Liver (tissue), 3 donors: ENCODE results near the gene CANX.
"Not testable (repeated sequence)": the region's sequence is repeated elsewhere in the genome, so short reads cannot be mapped to it uniquely, and the experiment has no call there.

Experiments
- CTCF ChIP-seq: fragments of 150-350 bp; IDR thresholded peaks from 2 replicates; pipeline ENCODE4 v1.5.1; 2017; ENCODE audit warnings: improper control_type of control experiment, low read depth, low read length; ENCODE audit not compliant: missing input control
- FOXA1 ChIP-seq: IDR thresholded peaks from 2 replicates; pipeline ENCODE4 v1.6.1; 2016; ENCODE audit warnings: antibody characterized with exemption
- FOXA2 ChIP-seq: IDR thresholded peaks from 2 replicates; pipeline ENCODE4 v1.6.1; 2016; ENCODE audit warnings: antibody characterized with exemption
- GABPA ChIP-seq, 2 donors: IDR thresholded peaks in 1 of 2; conservative IDR thresholded peaks in 1 of 2; 2 replicates each; pipeline ENCODE4 v1.6.1; 2016; ENCODE audit warnings: antibody characterized with exemption in 2 of 2, mild to moderate bottlenecking in 1 of 2, moderate library complexity in 1 of 2
- HNF4G ChIP-seq: IDR thresholded peaks from 2 replicates; pipeline ENCODE4 v1.6.1; 2016; ENCODE audit warnings: antibody characterized with exemption
- MAX ChIP-seq: IDR thresholded peaks from 2 replicates; pipeline ENCODE4 v1.6.1; 2016; ENCODE audit warnings: antibody characterized with exemption
- NR2F2 ChIP-seq: IDR thresholded peaks from 2 replicates; pipeline ENCODE4 v1.6.1; 2016; ENCODE audit warnings: antibody characterized with exemption
- REST ChIP-seq: IDR thresholded peaks from 2 replicates; pipeline ENCODE4 v1.6.1; 2016; ENCODE audit warnings: antibody characterized with exemption, mild to moderate bottlenecking
- RXRA ChIP-seq, 2 donors: IDR thresholded peaks; 2 replicates each; pipeline ENCODE4 v1.6.1; 2017 to 2018; ENCODE audit warnings: antibody characterized with exemption in 2 of 2, mild to moderate bottlenecking in 1 of 2
- YY1 ChIP-seq: IDR thresholded peaks from 2 replicates; pipeline ENCODE4 v1.6.1; 2016; ENCODE audit warnings: antibody characterized with exemption, mild to moderate bottlenecking
- donor health status: healthy.
- donor health status: healthy.

- not testable (repeated sequence) for TF ChIP-seq CTCF; GABPA (IDR thresholded peaks at IDR 0.05 in 1 of 2, conservative IDR thresholded peaks at IDR 0.05 in 1 of 2); REST; NR2F2; RXRA (IDR thresholded peaks at IDR 0.05); FOXA2; FOXA1; HNF4G; MAX; YY1
Measured at GRCh38 chr5:179658179-179658856, 40.4 kb upstream of the CANX start.
